OCI-LY1 (cell line): ENCODE measurements around the gene HMGN4.

Experiments used
- H2AFZ ChIP-seq: fragments of 200-600 bp; sonication (generic), shearing (Covaris generic); 2 replicates; pipeline ENCODE4 v1.6.0; 2014; ENCODE audit warnings: antibody characterized with exemption, mild to moderate bottlenecking, low read length
- H3F3A ChIP-seq: fragments of 200-600 bp; sonication (generic), shearing (Covaris generic); 2 replicates; pipeline ENCODE4 v1.6.0; 2014; ENCODE audit warnings: mild to moderate bottlenecking, antibody characterized with exemption, low read length, moderate library complexity; ENCODE audit not compliant: insufficient read depth
- H3K27ac ChIP-seq: fragments of 200-600 bp; sonication (generic); 2 replicates; pipeline ENCODE4 v1.5.1; 2014; ENCODE audit warnings: low read length, mixed run types, mild to moderate bottlenecking, low read depth; ENCODE audit not compliant: poor library complexity, severe bottlenecking
- H3K27me3 ChIP-seq: fragments of 200-600 bp; sonication (generic); 2 replicates; pipeline ENCODE4 v1.6.0; 2014; ENCODE audit warnings: antibody characterized with exemption, mild to moderate bottlenecking, low read length, moderate library complexity; ENCODE audit not compliant: insufficient read depth
- H3K36me3 ChIP-seq: fragments of 200-600 bp; sonication (generic); 2 replicates; pipeline ENCODE4 v1.6.1; 2014; ENCODE audit warnings: mild to moderate bottlenecking, antibody characterized with exemption, low read length, moderate library complexity, mixed read lengths; ENCODE audit not compliant: insufficient read depth
- H3K4me1 ChIP-seq: fragments of 200-600 bp; sonication (generic); 2 replicates; pipeline ENCODE4 v1.5.1; 2014; ENCODE audit warnings: mild to moderate bottlenecking, low read length, moderate library complexity; ENCODE audit not compliant: insufficient read depth, severe bottlenecking
- H3K4me2 ChIP-seq: fragments of 200-600 bp; sonication (generic), shearing (Covaris generic); 2 replicates; pipeline ENCODE4 v1.6.1; 2014; ENCODE audit warnings: low read length
- H3K4me3 ChIP-seq: fragments of 200-600 bp; sonication (generic); 2 replicates; pipeline ENCODE4 v1.5.1; 2014; ENCODE audit warnings: low read length, low read depth, mild to moderate bottlenecking, mixed read lengths; ENCODE audit not compliant: poor library complexity, severe bottlenecking
- H3K79me2 ChIP-seq: fragments of 200-600 bp; shearing (Covaris generic); 2 replicates; pipeline ENCODE4 v1.6.1; 2016; ENCODE audit warnings: mixed run types, low read length, mixed read lengths; ENCODE audit not compliant: insufficient read depth
- H3K9ac ChIP-seq: fragments of 200-600 bp; sonication (generic), shearing (Covaris generic); 2 replicates; pipeline ENCODE4 v1.6.1; 2014; ENCODE audit warnings: mild to moderate bottlenecking, low read length, mixed read lengths
- H3K9me2 ChIP-seq: fragments of 200-600 bp; sonication (generic), shearing (Covaris generic); 2 replicates; pipeline ENCODE4 v1.6.1; 2014; ENCODE audit warnings: low read depth, mild to moderate bottlenecking, low read length, mixed read lengths
- H3K9me3 ChIP-seq: fragments of 200-600 bp; shearing (Covaris generic); 2 replicates; pipeline ENCODE4 v1.6.1; 2014; ENCODE audit warnings: low read length, mixed read lengths
- H4K20me1 ChIP-seq: fragments of 200-600 bp; sonication (generic), shearing (Covaris generic); 2 replicates; pipeline ENCODE4 v1.6.0; 2016; ENCODE audit warnings: mild to moderate bottlenecking, low read length; ENCODE audit not compliant: insufficient read depth
- CTCF ChIP-seq: fragments of 200-600 bp; sonication (generic), shearing (Covaris generic); IDR thresholded peaks from 2 replicates; pipeline ENCODE4 v1.5.1; 2017; ENCODE audit warnings: mild to moderate bottlenecking, antibody characterized with exemption, low read length, moderate library complexity, mixed read lengths
- EZH2 ChIP-seq: fragments of 200-600 bp; sonication (generic), shearing (Covaris generic); IDR thresholded peaks from 2 replicates; pipeline ENCODE4 v1.8.0; 2017; ENCODE audit warnings: borderline replicate concordance, mixed run types, mild to moderate bottlenecking, antibody characterized with exemption, low read length, moderate library complexity, mixed read lengths

HMGN4 gene

GRCh38 chr6:26516481-26517427 is 21.4 kb upstream of the HMGN4 start:
- H3K9me2 ChIP-seq, result no peaks in the 10 kb centered on the region
- H3K4me2 ChIP-seq, result no peak overlapping the region
- no peaks in the 10 kb centered on the region for H3K79me2 ChIP-seq
- no peaks in the 10 kb centered on the region for H3K36me3 ChIP-seq
- H3K4me3 ChIP-seq, result no peak overlapping the region
- peaks cover 9% of the 10 kb centered on the region for H3K4me1 ChIP-seq
- H2AFZ ChIP-seq, result no peak overlapping the region
- H4K20me1 ChIP-seq, result no peaks in the 10 kb centered on the region
- H3F3A ChIP-seq, result no peaks in the 10 kb centered on the region
- TF ChIP-seq CTCF (no peak), EZH2 (no peak)
- H3K27me3 ChIP-seq, result no peaks in the 10 kb centered on the region
- H3K9me3 ChIP-seq, result no peaks in the 10 kb centered on the region
- no peak overlapping the region for H3K9ac ChIP-seq
- no peak overlapping the region for H3K27ac ChIP-seq

GRCh38 chr6:26519359-26519758 is 18.8 kb upstream of the HMGN4 start:
- Histone ChIP-seq H3K27ac (no peak overlapping the region), H3K9ac (no peak overlapping the region), H3K36me3 (no peaks in the 10 kb centered on the region), H3K79me2 (no peaks in the 10 kb centered on the region), H2AFZ (no peak overlapping the region), H3K9me3 (no peaks in the 10 kb centered on the region), H3F3A (no peaks in the 10 kb centered on the region), H3K9me2 (no peaks in the 10 kb centered on the region), H3K4me2 (no peak overlapping the region), H3K27me3 (no peaks in the 10 kb centered on the region), H3K4me3 (no peak overlapping the region), H4K20me1 (no peaks in the 10 kb centered on the region), H3K4me1 (peaks cover 35% of the 10 kb centered on the region)
- TF ChIP-seq CTCF, result no peak
- no peak for TF ChIP-seq EZH2

- H2AFZ ChIP-seq, result no peak overlapping the region
- no peaks in the 10 kb centered on the region for H3K9me3 ChIP-seq
- H3K27me3 ChIP-seq, result no peaks in the 10 kb centered on the region
- TF ChIP-seq EZH2 (no peak), CTCF (no peak)
- H3K36me3 ChIP-seq, result no peaks in the 10 kb centered on the region
- no peaks in the 10 kb centered on the region for H3F3A ChIP-seq
- peaks cover 44% of the 10 kb centered on the region for H3K4me1 ChIP-seq
- no peaks in the 10 kb centered on the region for H4K20me1 ChIP-seq
- H3K4me2 ChIP-seq, result peak overlapping the region; percentile 77
- H3K4me3 ChIP-seq, result peak overlapping the region; percentile 58
- H3K27ac ChIP-seq, result peak overlapping the region; percentile 83
- no peaks in the 10 kb centered on the region for H3K9me2 ChIP-seq
- H3K9ac ChIP-seq, result peak overlapping the region; percentile 70
- no peaks in the 10 kb centered on the region for H3K79me2 ChIP-seq
Observed at GRCh38 chr6:26520237-26520849, 17.8 kb upstream of the HMGN4 start.
